GM13977 (cell line): ENCODE measurements around the gene TARBP2.

Source experiments
- DNase-seq: peaks from one replicate; pipeline ENCODE4 v3.0.0; 2012; ENCODE audit warnings: low spot score
- CTCF ChIP-seq: IDR thresholded peaks from 2 replicates; pipeline ENCODE4 v1.5.1; 2012; ENCODE audit warnings: mild to moderate bottlenecking, control low read depth; ENCODE audit not compliant: insufficient read depth; ENCODE audit errors: extremely low read depth, missing control alignments
- in situ Hi-C: fragments of 300-500 bp; cut with MboI; formaldehyde crosslinking; loops from one replicate; pipeline ENCODE4 v1.12.0; 2022; ENCODE audit warnings: low sequenced_read_pairs, low pct_unique_long_range_greater_than_20kb, mixed read lengths, inconsistent platforms; ENCODE audit not compliant: unreplicated experiment

Gene TARBP2

GRCh38 chr12:53500142-53500775 lies 824 bp upstream of the TARBP2 start:
- TF ChIP-seq CTCF: no peak
- no peak for DNase-seq
- in situ Hi-C loops: no loop called here

- DNase-seq: no peak
- in situ Hi-C loops: no loop called here
- no peak for TF ChIP-seq CTCF
Measured at GRCh38 chr12:53501615-53502181, 615 bp downstream of the TARBP2 start.

- no peak for TF ChIP-seq CTCF
- in situ Hi-C loops: no loop called here
- DNase-seq: no peak
Measured at GRCh38 chr12:53502331-53502730, 1.2 kb downstream of the TARBP2 start.

GRCh38 chr12:53502983-53503728 lies 2.1 kb downstream of the TARBP2 start:
- DNase-seq: no peak
- in situ Hi-C loops: no loop called here
- no peak for TF ChIP-seq CTCF

- in situ Hi-C loops: no loop called here
- DNase-seq: no peak
- TF ChIP-seq CTCF: no peak
Measured at GRCh38 chr12:53504004-53504920, 3.2 kb downstream of the TARBP2 start.

GRCh38 chr12:53505086-53505485 lies 4.0 kb downstream of the TARBP2 start:
- in situ Hi-C loops: no loop called here
- no peak for TF ChIP-seq CTCF
- DNase-seq: no peak
